ENCODE results near the gene PANK3.
"Not testable (repeated sequence)": the region's sequence is repeated elsewhere in the genome, so short reads cannot be mapped to it uniquely, and the experiment has no call there.

The PANK3 gene

GRCh38 chr5:168549554-168549953 is 29.6 kb downstream of the PANK3 start:
- no peak for DNase-seq

- no peak for DNase-seq
These were observed 42.0 kb downstream of the PANK3 start for GRCh38 chr5:168537176-168537575.

- not testable (repeated sequence) for DNase-seq
These were observed 44.8 kb downstream of the PANK3 start for GRCh38 chr5:168534351-168534750.

- peak; percentile 83 for DNase-seq
These were observed 46.9 kb downstream of the PANK3 start for GRCh38 chr5:168531987-168532864.

GRCh38 chr5:168531191-168531590 is 48.0 kb downstream of the PANK3 start:
- DNase-seq = no peak

- DNase-seq = no peak
These were observed 48.5 kb downstream of the PANK3 start for GRCh38 chr5:168530621-168531150.

- DNase-seq = no peak
These were observed 49.6 kb downstream of the PANK3 start for GRCh38 chr5:168529374-168530234.

GRCh38 chr5:168528521-168529373 is 50.4 kb downstream of the PANK3 start, which contains the start of gene FBLL1:
TSS of gene FBLL1 (plus strand) at chr5:168529305. CDS start at chr5:168529505, 200 bp downstream.
- peak; percentile 16 for DNase-seq

GRCh38 chr5:168527756-168528295 is 51.3 kb downstream of the PANK3 start:
- DNase-seq = no peak

- no peak for DNase-seq
These were observed 53.3 kb downstream of the PANK3 start for GRCh38 chr5:168525856-168526255.

GRCh38 chr5:168513861-168514428 is 65.2 kb downstream of the PANK3 start:
- DNase-seq = no peak

GRCh38 chr5:168502563-168503237 is 76.5 kb downstream of the PANK3 start:
- no peak for DNase-seq
